HEK293 (cell line): Measurements from ENCODE around the gene SLIT1.
A peak's percentile ranks its signal among the peaks of the same experiment; 100 is the strongest.

Source experiments
- CTCF ChIA-PET: fragments of 350-600 bp; formaldehyde crosslinking; extraction: SDS; loops from one replicate; lab custom pipeline; 2021; ENCODE audit warnings: antibody characterized with exemption; lab: Yijun Ruan, JAX
- POLR2A ChIA-PET: fragments of 300-600 bp; formaldehyde crosslinking; extraction: SDS; loops from one replicate; lab custom pipeline; 2020; ENCODE audit warnings: antibody characterized with exemption, inconsistent platforms; lab: Yijun Ruan, JAX
- H3K27ac ChIP-seq: fragments of 200-500 bp; sonication (Bioruptor generic); 2 replicates; pipeline ENCODE4 v1.5.1; 2014; ENCODE audit warnings: low read depth, low read length, control low read depth, inconsistent platforms; ENCODE audit errors: extremely low read depth
- H3K36me3 ChIP-seq, 2 experiments: fragments of 200-500 bp in 1 of 2; sonication (Bioruptor generic) in 1 of 2; 1 replicate in 1 of 2; 2 replicates in 1 of 2; pipeline ENCODE4 v1.5.1; 2014 to 2017; ENCODE audit warnings: inconsistent platforms in 2 of 2, low read length in 2 of 2; ENCODE audit not compliant: control insufficient read depth in 2 of 2, insufficient read depth in 1 of 2
- H3K4me1 ChIP-seq: fragments of 200-500 bp; sonication (Bioruptor generic); 2 replicates; pipeline ENCODE4 v1.5.1; 2014; ENCODE audit warnings: mild to moderate bottlenecking, low read length, inconsistent platforms; ENCODE audit not compliant: control insufficient read depth, insufficient read depth
- H3K4me3 ChIP-seq: 2 replicates; pipeline ENCODE4 v1.5.1; 2011; ENCODE audit warnings: low read depth, mild to moderate bottlenecking, control low read depth, low read length, moderate library complexity
- H3K9me3 ChIP-seq: fragments of 200-500 bp; sonication (Bioruptor generic); 2 replicates; pipeline ENCODE4 v1.5.1; 2014; ENCODE audit warnings: low read depth, low read length, inconsistent platforms; ENCODE audit not compliant: control insufficient read depth, insufficient read depth
- KLF7 ChIP-seq: fragments of 450-650 bp; formaldehyde crosslinking; IDR thresholded peaks from 2 replicates; pipeline ENCODE4 v1.5.1; 2016; ENCODE audit warnings: missing biosample characterization, missing genetic modification characterization, borderline replicate concordance
- TCF7L2 ChIP-seq: IDR thresholded peaks from 2 replicates; pipeline ENCODE4 v1.6.1; 2011; ENCODE audit warnings: low read depth, mild to moderate bottlenecking, inconsistent platforms, low read length, moderate library complexity, borderline replicate concordance
- ZIC2 ChIP-seq: fragments of 450-650 bp; formaldehyde crosslinking; IDR thresholded peaks from 2 replicates; pipeline ENCODE4 v1.5.1; 2016; ENCODE audit warnings: missing biosample characterization, missing genetic modification characterization
- ZNF24 ChIP-seq: fragments of 450-650 bp; formaldehyde crosslinking; IDR thresholded peaks from 2 replicates; pipeline ENCODE4 v1.5.1; 2016; ENCODE audit warnings: missing biosample characterization, missing genetic modification characterization
- ZNF274 ChIP-seq, 2 experiments: fragments of 200-500 bp in 1 of 2; fragments of 450-650 bp in 1 of 2; sonication (Bioruptor generic) in 1 of 2; formaldehyde crosslinking in 1 of 2; IDR thresholded peaks; 2 replicates each; pipeline versions ENCODE4 v1.5.1 to v1.6.1; 2014 to 2016; ENCODE audit warnings: borderline replicate concordance in 1 of 2, inconsistent platforms in 1 of 2, low read length in 1 of 2, missing biosample characterization in 1 of 2, missing genetic modification characterization in 1 of 2
- ZNF658 ChIP-seq: fragments of 450-650 bp; formaldehyde crosslinking; IDR thresholded peaks from 2 replicates; pipeline ENCODE4; 2016; ENCODE audit warnings: missing biosample characterization, missing genetic modification characterization
- TF ChIP-seq, protein P1 (sequence below): fragments of 450-650 bp; formaldehyde crosslinking; IDR thresholded peaks from 2 replicates; pipeline ENCODE4 v1.5.0; 2017; ENCODE audit warnings: missing biosample characterization, missing genetic modification characterization, borderline replicate concordance
- TF ChIP-seq, protein P2 (sequence below): fragments of 450-650 bp; formaldehyde crosslinking; IDR thresholded peaks from 2 replicates; pipeline ENCODE4 v1.5.1; 2016; ENCODE audit warnings: missing biosample characterization, missing genetic modification characterization
- TF ChIP-seq, protein P3 (sequence below): fragments of 450-650 bp; formaldehyde crosslinking; IDR thresholded peaks from 2 replicates; pipeline ENCODE4 v1.5.1; 2016; ENCODE audit warnings: missing biosample characterization, missing genetic modification characterization
- TF ChIP-seq, protein P4 (sequence below): fragments of 450-650 bp; formaldehyde crosslinking; IDR thresholded peaks from 2 replicates; pipeline ENCODE4 v1.5.1; 2016; ENCODE audit warnings: missing biosample characterization, missing genetic modification characterization

Gene SLIT1

DNA sequence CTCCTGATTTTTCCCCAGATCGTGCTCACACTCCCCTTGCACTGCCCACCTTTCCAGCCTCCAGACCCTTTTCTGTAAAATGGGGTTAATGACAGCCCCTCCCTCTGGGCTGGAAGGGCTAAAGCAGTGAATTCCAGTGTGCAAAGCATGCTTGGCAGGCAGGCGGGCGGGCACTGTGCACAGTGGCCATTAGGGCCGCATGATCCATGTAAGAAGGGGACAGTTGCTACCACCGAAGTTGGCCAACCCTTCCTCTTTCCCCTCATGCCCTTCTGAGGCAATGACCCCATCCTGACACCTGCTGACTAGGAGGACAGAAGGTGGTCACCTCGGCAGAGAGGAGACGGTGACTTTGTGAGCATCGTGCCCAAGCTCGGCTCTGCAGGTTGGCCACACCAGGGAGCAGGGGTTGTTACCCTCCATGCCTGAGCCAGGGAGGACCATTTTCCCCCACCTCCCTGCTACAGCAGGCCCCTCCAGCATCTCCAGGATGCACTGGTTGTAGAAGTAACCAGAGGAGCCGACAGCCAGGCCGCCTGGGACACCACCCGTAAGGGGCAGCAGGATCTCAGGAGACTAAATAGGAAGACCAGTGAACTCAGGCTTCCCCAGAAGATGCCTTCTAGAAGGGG lies 166.4 kb downstream of the SLIT1 start (continued):
- TF ChIP-seq, protein P1, sequence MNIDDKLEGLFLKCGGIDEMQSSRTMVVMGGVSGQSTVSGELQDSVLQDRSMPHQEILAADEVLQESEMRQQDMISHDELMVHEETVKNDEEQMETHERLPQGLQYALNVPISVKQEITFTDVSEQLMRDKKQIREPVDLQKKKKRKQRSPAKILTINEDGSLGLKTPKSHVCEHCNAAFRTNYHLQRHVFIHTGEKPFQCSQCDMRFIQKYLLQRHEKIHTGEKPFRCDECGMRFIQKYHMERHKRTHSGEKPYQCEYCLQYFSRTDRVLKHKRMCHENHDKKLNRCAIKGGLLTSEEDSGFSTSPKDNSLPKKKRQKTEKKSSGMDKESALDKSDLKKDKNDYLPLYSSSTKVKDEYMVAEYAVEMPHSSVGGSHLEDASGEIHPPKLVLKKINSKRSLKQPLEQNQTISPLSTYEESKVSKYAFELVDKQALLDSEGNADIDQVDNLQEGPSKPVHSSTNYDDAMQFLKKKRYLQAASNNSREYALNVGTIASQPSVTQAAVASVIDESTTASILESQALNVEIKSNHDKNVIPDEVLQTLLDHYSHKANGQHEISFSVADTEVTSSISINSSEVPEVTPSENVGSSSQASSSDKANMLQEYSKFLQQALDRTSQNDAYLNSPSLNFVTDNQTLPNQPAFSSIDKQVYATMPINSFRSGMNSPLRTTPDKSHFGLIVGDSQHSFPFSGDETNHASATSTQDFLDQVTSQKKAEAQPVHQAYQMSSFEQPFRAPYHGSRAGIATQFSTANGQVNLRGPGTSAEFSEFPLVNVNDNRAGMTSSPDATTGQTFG, result no peak
- TF ChIP-seq ZNF274 (IDR thresholded peaks at IDR 0.05; ENCODE audit: low read length) (no peak), ZNF274 (tag by site-specific recombination; IDR thresholded peaks at IDR 0.05; ENCODE audit: borderline replicate concordance) (no peak), ZNF658 (no peak)
- TF ChIP-seq, all 188 proteins: peak for 0

DNA sequence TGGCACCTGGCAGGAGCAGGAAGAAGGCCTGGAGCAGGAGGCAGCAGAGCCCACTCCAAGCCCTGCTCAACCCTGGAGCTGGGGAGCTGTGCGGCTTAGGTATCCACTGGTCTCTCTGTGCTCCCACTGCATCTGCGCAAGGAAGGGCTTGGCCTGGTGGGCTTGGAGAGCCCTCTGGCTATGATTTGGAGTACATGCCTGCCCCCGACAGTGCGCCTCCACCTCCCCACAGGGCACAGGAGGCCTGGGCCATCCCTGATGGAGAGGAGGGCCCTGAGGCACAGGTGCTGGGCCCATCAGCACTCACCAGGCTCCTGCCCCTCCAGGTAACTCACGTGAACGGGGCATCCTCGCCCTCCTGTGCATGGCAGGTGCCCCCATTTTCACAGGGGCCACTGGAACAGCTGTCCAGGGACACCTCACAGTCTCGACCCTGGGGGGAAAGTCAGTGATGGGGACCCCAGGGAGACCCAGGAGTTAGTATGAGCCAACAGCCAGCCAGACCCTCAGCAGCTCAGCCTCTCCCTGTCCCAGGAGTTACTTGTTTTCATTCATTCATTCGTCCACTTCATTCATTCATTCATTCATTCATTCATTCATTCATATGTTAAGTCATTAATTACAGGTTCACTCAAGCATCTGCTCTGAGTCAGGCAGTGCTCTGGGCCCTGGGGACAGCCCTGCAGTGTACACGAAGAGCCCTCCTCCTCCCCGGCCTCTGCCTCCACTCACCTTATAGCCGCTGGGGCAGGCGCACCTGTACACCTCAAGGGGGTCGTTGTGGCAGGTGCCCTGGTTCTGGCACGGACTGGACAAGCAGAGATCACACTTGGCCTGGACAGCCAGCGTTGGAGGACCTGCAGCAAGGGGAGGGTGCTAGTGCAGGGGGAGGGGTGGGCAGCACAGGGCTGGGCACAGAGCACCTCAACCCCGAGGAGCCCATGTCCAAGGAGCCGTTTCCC lies 167.2 kb downstream of the SLIT1 start:
- Histone ChIP-seq H3K4me3 (no peak overlapping the region), H3K27ac (no peak overlapping the region), H3K4me1 (no peaks in the 10 kb centered on the region; the same call in 1 of the 2 replicates), H3K9me3 (no peaks in the 10 kb centered on the region), H3K36me3 (no peaks in the 10 kb centered on the region)
- TF ChIP-seq TCF7L2 (no peak), ZNF24 (peak; percentile 95), KLF7 (no peak)
- TF ChIP-seq, protein P2, sequence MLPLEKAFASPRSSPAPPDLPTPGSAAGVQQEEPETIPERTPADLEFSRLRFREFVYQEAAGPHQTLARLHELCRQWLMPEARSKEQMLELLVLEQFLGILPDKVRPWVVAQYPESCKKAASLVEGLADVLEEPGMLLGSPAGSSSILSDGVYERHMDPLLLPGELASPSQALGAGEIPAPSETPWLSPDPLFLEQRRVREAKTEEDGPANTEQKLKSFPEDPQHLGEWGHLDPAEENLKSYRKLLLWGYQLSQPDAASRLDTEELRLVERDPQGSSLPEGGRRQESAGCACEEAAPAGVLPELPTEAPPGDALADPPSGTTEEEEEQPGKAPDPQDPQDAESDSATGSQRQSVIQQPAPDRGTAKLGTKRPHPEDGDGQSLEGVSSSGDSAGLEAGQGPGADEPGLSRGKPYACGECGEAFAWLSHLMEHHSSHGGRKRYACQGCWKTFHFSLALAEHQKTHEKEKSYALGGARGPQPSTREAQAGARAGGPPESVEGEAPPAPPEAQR (tag by site-specific recombination), result no peak
- TF ChIP-seq, protein P3, sequence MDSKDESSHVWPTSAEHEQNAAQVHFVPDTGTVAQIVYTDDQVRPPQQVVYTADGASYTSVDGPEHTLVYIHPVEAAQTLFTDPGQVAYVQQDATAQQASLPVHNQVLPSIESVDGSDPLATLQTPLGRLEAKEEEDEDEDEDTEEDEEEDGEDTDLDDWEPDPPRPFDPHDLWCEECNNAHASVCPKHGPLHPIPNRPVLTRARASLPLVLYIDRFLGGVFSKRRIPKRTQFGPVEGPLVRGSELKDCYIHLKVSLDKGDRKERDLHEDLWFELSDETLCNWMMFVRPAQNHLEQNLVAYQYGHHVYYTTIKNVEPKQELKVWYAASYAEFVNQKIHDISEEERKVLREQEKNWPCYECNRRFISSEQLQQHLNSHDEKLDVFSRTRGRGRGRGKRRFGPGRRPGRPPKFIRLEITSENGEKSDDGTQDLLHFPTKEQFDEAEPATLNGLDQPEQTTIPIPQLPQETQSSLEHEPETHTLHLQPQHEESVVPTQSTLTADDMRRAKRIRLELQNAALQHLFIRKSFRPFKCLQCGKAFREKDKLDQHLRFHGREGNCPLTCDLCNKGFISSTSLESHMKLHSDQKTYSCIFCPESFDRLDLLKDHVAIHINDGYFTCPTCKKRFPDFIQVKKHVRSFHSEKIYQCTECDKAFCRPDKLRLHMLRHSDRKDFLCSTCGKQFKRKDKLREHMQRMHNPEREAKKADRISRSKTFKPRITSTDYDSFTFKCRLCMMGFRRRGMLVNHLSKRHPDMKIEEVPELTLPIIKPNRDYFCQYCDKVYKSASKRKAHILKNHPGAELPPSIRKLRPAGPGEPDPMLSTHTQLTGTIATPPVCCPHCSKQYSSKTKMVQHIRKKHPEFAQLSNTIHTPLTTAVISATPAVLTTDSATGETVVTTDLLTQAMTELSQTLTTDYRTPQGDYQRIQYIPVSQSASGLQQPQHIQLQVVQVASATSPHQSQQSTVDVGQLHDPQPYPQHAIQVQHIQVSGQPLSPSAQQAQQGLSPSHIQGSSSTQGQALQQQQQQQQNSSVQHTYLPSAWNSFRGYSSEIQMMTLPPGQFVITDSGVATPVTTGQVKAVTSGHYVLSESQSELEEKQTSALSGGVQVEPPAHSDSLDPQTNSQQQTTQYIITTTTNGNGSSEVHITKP (tag by site-specific recombination), result no peak
- ChIA-PET POLR2A (no interaction called here), CTCF (interaction anchor here (0.7 kb wide), 1 partner anchor 645 kb away, joined by 4 read pairs; no protein-coding TSS in a partner anchor)

DNA sequence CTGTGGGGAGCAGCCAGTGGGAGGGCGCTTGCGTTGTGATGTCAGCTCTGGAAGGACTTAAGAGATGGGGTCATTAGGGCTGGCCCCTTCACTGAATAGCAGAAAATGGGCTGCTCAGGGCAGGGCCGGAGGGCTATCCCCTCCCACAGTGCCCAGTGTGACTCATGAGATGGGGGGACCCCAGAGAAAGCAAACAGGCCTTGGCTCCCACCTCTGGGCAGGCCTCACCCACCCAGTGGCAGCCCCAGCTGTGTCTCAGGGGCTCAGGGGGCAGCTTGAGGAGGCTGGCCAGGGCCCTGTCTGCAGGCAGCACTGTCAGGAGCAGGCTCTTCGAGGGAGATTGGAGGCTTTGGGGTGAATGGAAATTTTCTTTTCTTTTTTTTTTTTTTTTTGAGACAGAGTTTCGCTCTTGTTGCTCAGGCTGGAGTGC lies 168.3 kb downstream of the SLIT1 start:
- Histone ChIP-seq H3K4me1 (no peaks in the 10 kb centered on the region; the same call in 1 of the 2 replicates), H3K27ac (no peak overlapping the region), H3K36me3 (no peaks in the 10 kb centered on the region), H3K9me3 (no peaks in the 10 kb centered on the region), H3K4me3 (no peak overlapping the region)
- ChIA-PET CTCF (no interaction called here), POLR2A (interaction anchor here (0.7 kb wide), 1 partner anchor 176 kb away, joined by 4 read pairs; no protein-coding TSS in a partner anchor)
- TF ChIP-seq, protein P4, sequence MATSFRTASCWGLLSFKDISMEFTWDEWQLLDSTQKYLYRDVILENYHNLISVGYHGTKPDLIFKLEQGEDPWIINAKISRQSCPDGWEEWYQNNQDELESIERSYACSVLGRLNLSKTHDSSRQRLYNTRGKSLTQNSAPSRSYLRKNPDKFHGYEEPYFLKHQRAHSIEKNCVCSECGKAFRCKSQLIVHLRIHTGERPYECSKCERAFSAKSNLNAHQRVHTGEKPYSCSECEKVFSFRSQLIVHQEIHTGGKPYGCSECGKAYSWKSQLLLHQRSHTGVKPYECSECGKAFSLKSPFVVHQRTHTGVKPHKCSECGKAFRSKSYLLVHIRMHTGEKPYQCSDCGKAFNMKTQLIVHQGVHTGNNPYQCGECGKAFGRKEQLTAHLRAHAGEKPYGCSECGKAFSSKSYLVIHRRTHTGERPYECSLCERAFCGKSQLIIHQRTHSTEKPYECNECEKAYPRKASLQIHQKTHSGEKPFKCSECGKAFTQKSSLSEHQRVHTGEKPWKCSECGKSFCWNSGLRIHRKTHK (tag by site-specific recombination), result no peak
- peak; percentile 18; the same call in 1 of the 2 replicates for TF ChIP-seq ZIC2
